ENCODE measurements around the gene FBXW11.
"Not testable (repeated sequence)": the region's sequence is repeated elsewhere in the genome, so short reads cannot be mapped to it uniquely, and the experiment has no call there.

The FBXW11 gene

GRCh38 chr5:171931163-171931562, 75.3 kb downstream of the FBXW11 start:
- H3K4me3 ChIP-seq (ENCODE audit: low read depth, low read length), result no peak overlapping the region
- no peak for DNase-seq (ENCODE audit: low read depth)
- no peak for TF ChIP-seq CTCF (IDR thresholded peaks at IDR 0.05; ENCODE audit: low read depth, low read length, missing control alignments)

- peak; percentile 38 for TF ChIP-seq CTCF (IDR thresholded peaks at IDR 0.05; ENCODE audit: low read depth, low read length, missing control alignments)
- DNase-seq (ENCODE audit: low read depth), result no peak
- no peak overlapping the region for H3K4me3 ChIP-seq (ENCODE audit: low read depth, low read length)
Measured at GRCh38 chr5:171927345-171927941, 79.0 kb downstream of the FBXW11 start.

- no peak overlapping the region for H3K4me3 ChIP-seq (ENCODE audit: low read depth, low read length)
- peak; percentile 59 for DNase-seq (ENCODE audit: low read depth)
- TF ChIP-seq CTCF (IDR thresholded peaks at IDR 0.05; ENCODE audit: low read depth, low read length, missing control alignments), result no peak
Measured at GRCh38 chr5:171926311-171926710, 80.1 kb downstream of the FBXW11 start.

- DNase-seq (ENCODE audit: low read depth), result no peak
- no peak overlapping the region for H3K4me3 ChIP-seq (ENCODE audit: low read depth, low read length)
- TF ChIP-seq CTCF (IDR thresholded peaks at IDR 0.05; ENCODE audit: low read depth, low read length, missing control alignments), result no peak
Measured at GRCh38 chr5:171924493-171925122, 81.8 kb downstream of the FBXW11 start.

GRCh38 chr5:171920765-171921391, 85.6 kb downstream of the FBXW11 start:
- no peak overlapping the region for H3K4me3 ChIP-seq (ENCODE audit: low read depth, low read length)
- TF ChIP-seq CTCF (IDR thresholded peaks at IDR 0.05; ENCODE audit: low read depth, low read length, missing control alignments), result no peak
- no peak for DNase-seq (ENCODE audit: low read depth)

DNA sequence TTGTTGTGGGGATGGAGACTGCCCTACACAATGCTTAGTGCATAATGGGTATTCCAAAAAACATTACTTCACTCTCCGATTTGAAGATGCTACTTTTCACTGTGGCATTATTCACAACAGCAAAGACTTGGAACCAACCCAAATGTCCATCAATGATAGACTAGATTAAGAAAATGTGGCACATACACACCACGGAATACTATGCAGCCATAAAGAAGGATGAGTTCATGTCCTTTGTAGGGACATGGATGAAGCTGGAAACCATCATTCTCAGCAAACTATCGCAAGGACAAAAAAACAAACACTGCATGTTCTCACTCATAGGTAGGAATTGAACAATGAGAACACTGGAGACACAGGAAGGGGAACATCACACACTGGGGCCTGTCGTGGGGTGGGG, 90.7 kb downstream of the FBXW11 start:
- not testable (repeated sequence) for H3K4me3 ChIP-seq (ENCODE audit: low read depth, low read length); DNase-seq (ENCODE audit: low read depth)

- no peak overlapping the region for H3K4me3 ChIP-seq (ENCODE audit: low read depth, low read length)
- no peak for DNase-seq (ENCODE audit: low read depth)
- no peak for TF ChIP-seq CTCF (IDR thresholded peaks at IDR 0.05; ENCODE audit: low read depth, low read length, missing control alignments)
Measured at GRCh38 chr5:171914726-171915338, 91.6 kb downstream of the FBXW11 start.

Measured in GM12864 (cell line).